Activated T-helper 1 cell treated with anti-CD3 and anti-CD28 coated beads, Interleukin-12 subunit alpha, Interleukin-12 subunit beta, Interleukin-2, Interleukin-4 antibody, amounts not matched to agents 30 ng/mL and 10 ng/mL and 1 ng/mL, durations not matched to agents 14 hours and 24 hours and 36 hours (primary cell): ENCODE data around the gene TRAPPC2L. TPM values are rescaled to one million over a fixed set of nuclear protein-coding genes. Genes with fewer than 3 reads are reported as not detected.

Source experiments
- DNase-seq: peaks from one replicate; pipeline ENCODE4 v3.0.0; 2021; ENCODE audit warnings: low spot score
- H3K27ac Mint-ChIP-seq: one replicate; pipeline ENCODE4 v1.8.0; 2021; ENCODE audit warnings: mild to moderate bottlenecking, mixed read lengths
- H3K27me3 Mint-ChIP-seq: one replicate; pipeline ENCODE4 v1.8.0; 2022; ENCODE audit warnings: mild to moderate bottlenecking, moderate library complexity, mixed read lengths; ENCODE audit not compliant: insufficient read depth
- H3K36me3 Mint-ChIP-seq: one replicate; pipeline ENCODE4 v1.8.0; 2021; ENCODE audit warnings: low read depth, mixed read lengths
- H3K4me1 Mint-ChIP-seq: one replicate; pipeline ENCODE4 v1.8.0; 2021; ENCODE audit warnings: low read depth, mixed read lengths
- H3K4me3 Mint-ChIP-seq: one replicate; pipeline ENCODE4 v1.8.0; 2021; ENCODE audit warnings: mild to moderate bottlenecking, moderate library complexity, mixed read lengths
- H3K9me3 Mint-ChIP-seq: one replicate; pipeline ENCODE4 v1.8.0; 2021; ENCODE audit warnings: mixed read lengths
- intact Hi-C: fragments of 100-400 bp; cut with micrococcal nuclease; formaldehyde crosslinking; loops from one replicate; pipeline ENCODE4 v1.15.1; 2024
- total RNA-seq: library from RNA; stranded (reverse); gene quantifications from 2 replicates; pipeline ENCODE4 v1.2.3, GENCODE V29; 2022

The TRAPPC2L gene
- total RNA-seq, 1 donor from 2014 or later = 65.4 TPM

DNA sequence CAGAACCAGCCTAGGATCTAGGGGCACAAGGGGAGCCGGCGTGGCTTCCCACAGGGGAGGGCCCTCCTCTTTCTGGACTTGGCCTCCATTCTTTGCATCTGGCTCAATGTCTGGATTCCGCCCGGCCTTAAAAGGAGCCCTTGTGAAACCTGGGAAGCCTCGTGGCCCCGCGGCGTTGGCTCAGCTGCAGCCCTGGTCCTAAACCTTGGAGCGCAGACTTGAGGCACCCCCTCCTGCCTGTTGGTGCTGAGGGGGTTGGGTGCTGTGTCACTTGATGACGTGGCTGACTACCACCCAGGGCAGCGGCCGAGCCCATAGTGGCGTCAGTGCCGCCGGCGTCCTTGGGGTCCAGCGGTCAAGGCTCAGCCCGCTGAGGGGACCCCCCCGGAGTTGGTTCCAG lies 4.4 kb downstream of the TRAPPC2L start:
- H3K27me3 Mint-ChIP-seq = no peaks in the 10 kb centered on the region
- H3K4me1 Mint-ChIP-seq = peaks cover 12% of the 10 kb centered on the region
- intact Hi-C loops = no loop called here
- no peak overlapping the region for H3K4me3 Mint-ChIP-seq
- no peak for DNase-seq
- H3K27ac Mint-ChIP-seq = no peak overlapping the region
- H3K9me3 Mint-ChIP-seq = no peaks in the 10 kb centered on the region
- H3K36me3 Mint-ChIP-seq = peaks cover 8% of the 10 kb centered on the region

DNA sequence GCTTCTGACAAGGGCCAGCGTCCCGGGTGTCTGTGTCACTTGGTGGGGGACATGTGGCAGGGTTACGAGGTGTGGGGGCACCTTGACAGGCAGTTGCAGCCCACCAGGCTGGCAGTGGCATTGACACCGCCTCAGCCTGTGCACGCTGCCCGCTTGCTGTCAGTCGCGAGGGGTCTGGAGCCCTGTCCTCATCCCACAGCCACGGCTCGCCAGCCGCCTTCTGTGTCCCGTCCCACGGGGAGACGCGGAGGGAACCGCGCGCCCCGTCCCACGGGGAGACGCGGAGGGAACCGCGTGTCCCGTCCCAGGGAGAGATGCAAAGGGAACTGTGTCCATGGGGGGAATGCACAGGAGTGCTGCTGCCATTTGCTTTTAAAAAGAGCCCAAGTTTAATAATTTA lies 6.0 kb downstream of the TRAPPC2L start:
- Mint-ChIP-seq H3K27me3 (no peaks in the 10 kb centered on the region), H3K4me3 (no peak overlapping the region), H3K36me3 (peaks cover 6% of the 10 kb centered on the region), H3K27ac (no peak overlapping the region), H3K4me1 (peaks cover 6% of the 10 kb centered on the region), H3K9me3 (no peaks in the 10 kb centered on the region)
- intact Hi-C loops = no loop called here
- no peak for DNase-seq

DNA sequence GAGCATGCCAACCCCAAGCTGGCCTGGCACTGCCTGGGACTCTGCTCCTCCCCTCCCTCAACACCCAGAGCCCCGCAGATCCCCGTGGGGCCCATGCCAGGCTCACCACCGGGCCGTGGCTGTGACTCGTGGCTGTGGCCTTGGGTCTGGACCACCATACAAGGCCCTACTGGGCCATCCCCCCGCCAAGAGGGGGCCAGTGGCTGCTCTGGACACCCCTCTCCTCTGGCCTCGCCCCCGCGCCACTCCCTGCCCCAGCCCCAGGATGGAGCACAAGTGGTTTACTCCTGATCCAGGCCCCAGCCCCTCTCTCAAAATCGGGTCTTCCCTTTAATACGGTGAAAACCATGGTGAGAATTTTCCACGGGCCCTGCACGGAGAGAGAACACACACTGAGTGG lies 6.5 kb downstream of the TRAPPC2L start:
- H3K4me3 Mint-ChIP-seq = no peak overlapping the region
- H3K27me3 Mint-ChIP-seq = peaks cover 3% of the 10 kb centered on the region
- intact Hi-C loops = no loop called here
- DNase-seq = no peak
- peaks cover 3% of the 10 kb centered on the region for H3K4me1 Mint-ChIP-seq
- peaks cover 6% of the 10 kb centered on the region for H3K36me3 Mint-ChIP-seq
- no peaks in the 10 kb centered on the region for H3K9me3 Mint-ChIP-seq
- no peak overlapping the region for H3K27ac Mint-ChIP-seq

DNA sequence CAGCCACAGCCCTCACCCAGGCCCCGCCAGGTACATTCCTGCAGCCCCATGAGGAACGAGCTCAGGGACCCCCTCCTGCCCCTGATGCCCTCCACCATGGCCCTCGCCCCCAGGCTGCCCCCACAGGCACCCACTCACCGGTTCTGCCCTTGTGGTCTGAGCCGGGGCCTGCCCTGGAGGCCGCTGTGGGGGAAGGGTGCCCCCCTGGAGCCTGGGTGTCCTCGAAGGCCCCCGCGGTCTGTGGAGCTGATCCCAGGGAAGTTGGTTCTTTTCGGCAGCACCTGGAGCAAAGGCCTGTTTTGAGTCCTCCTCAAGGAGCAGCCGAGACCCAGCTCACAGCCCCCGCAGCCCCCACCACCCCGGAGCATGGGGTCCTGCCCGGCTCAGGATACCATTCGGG lies 7.2 kb downstream of the TRAPPC2L start:
- peaks cover 6% of the 10 kb centered on the region for H3K36me3 Mint-ChIP-seq
- no peak for DNase-seq
- H3K4me3 Mint-ChIP-seq = no peak overlapping the region
- H3K27me3 Mint-ChIP-seq = peaks cover 4% of the 10 kb centered on the region
- no peak overlapping the region for H3K27ac Mint-ChIP-seq
- intact Hi-C loops = no loop called here
- H3K4me1 Mint-ChIP-seq = no peaks in the 10 kb centered on the region
- no peaks in the 10 kb centered on the region for H3K9me3 Mint-ChIP-seq

DNA sequence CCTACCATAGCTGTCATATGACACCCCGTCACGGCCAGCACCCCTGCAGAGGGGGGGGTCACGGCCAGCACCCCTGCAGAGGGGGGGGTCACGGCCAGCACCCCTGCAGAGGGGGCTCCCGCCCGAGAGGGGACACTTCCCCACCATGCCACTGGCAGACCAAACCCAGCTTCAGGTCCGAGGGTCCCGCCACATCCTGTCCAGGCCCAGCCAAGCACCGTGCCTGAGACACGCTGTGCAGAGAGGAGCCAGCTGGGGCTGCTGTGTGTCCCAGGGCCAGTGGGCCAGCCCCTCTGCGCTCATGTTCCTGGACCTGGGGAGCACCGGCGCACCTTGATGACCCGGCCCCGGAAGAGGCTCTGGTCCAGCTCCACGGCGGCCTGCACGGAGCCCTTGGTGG lies 7.6 kb downstream of the TRAPPC2L start:
- no peak overlapping the region for H3K4me3 Mint-ChIP-seq
- no peaks in the 10 kb centered on the region for H3K9me3 Mint-ChIP-seq
- H3K27ac Mint-ChIP-seq = no peak overlapping the region
- DNase-seq = no peak
- intact Hi-C loops = no loop called here
- no peaks in the 10 kb centered on the region for H3K4me1 Mint-ChIP-seq
- H3K36me3 Mint-ChIP-seq = peaks cover 6% of the 10 kb centered on the region
- H3K27me3 Mint-ChIP-seq = peaks cover 4% of the 10 kb centered on the region

DNA sequence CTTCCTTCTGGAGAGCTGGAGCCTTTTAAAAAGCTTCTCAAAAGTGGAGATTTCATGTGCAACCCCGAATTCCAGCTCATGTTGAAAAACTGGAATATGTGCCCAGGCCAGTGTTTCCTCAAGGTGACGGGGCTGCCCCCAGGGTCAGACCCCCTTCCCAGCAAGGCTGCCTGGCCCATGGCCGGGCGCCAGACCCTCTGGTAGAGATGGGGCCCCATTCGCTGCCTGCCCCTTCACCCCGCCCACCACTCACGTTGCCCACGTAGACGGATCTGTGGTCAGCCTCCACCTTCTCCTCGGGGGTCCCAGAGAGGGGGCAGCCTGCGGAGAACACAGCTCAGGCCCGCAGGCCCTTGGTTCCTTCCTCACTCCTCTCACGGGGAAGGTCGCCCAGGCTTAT lies 8.4 kb downstream of the TRAPPC2L start:
- Mint-ChIP-seq H3K9me3 (no peaks in the 10 kb centered on the region), H3K36me3 (peaks cover 6% of the 10 kb centered on the region), H3K4me3 (no peak overlapping the region), H3K4me1 (no peaks in the 10 kb centered on the region), H3K27me3 (peaks cover 7% of the 10 kb centered on the region), H3K27ac (no peak overlapping the region)
- intact Hi-C loops = no loop called here
- no peak for DNase-seq

DNA sequence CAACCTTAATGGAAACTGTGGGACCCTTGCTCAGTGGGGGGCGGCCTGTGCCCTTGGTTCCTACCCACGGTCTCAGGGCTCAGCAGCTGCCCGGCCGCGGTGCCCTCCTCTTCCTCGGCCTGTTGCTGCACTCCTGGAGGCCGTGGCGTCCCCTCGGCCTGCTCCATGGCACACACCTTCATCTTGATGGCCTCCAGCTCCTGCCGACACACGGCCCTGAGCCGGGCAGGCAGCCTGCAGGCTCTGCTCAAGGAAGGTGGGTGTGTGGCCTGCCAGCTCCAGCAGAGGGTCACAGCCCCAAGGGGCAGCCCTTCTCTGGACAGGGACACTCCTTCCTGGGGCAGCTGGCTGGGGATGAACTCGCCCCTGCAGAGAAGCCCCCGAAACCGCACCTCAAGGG lies 8.8 kb downstream of the TRAPPC2L start:
- H3K4me1 Mint-ChIP-seq = no peaks in the 10 kb centered on the region
- peaks cover 7% of the 10 kb centered on the region for H3K27me3 Mint-ChIP-seq
- intact Hi-C loops = no loop called here
- no peak for DNase-seq
- no peak overlapping the region for H3K4me3 Mint-ChIP-seq
- no peaks in the 10 kb centered on the region for H3K9me3 Mint-ChIP-seq
- H3K36me3 Mint-ChIP-seq = peaks cover 4% of the 10 kb centered on the region
- H3K27ac Mint-ChIP-seq = no peak overlapping the region

DNA sequence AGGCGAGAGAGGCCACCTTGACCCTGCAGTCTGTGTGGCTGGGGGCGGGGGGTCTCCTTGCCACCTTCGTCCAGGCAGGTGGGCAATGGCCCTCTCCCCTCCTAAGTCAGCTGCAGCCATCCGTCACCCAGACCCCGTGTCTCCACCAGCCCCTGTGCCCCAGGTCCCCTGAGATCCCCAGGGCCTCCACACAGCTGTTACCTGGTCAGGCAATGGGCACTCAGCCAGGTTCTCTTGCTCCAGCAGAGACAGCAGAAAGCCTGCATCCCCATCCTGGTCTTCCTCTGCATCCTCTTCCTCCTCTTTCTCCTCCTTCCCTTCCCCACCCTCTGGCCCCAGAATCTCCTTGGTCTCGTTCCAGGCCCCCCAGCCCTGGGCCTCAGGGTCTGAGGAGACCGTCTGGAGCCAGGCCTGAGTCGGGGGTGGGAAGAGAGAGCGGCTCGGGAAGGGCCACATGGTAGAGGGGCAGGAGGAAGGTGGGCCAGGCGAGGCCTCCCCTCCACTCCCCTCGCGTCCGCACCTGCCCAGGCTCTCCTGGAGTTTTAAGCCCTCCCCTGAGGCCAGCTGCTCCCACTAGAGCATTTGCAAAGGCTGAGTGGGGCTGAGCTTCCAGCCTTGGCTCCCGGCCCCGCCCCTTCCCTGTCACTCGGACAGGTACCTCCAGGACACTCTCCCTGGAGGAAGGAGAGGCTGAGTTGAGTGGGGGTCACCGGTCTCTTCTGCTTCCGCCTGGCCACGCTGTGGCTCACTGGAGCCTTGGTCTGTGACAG lies 9.4 kb downstream of the TRAPPC2L start, which contains the start of gene PABPN1L:
TSS of gene PABPN1L (minus strand) at position 510 of the 770 bp plus-strand sequence. CDS start at position 456, 54 bp downstream.
- no peaks in the 10 kb centered on the region for H3K9me3 Mint-ChIP-seq
- no peak within 1 kb of the TSS for H3K27ac Mint-ChIP-seq
- no peak within 1 kb of the TSS for H3K4me3 Mint-ChIP-seq
- intact Hi-C loops = no loop called here
- H3K27me3 Mint-ChIP-seq = peaks cover 7% of the 10 kb centered on the region
- H3K36me3 Mint-ChIP-seq = no peaks in the 10 kb centered on the region
- DNase-seq = no peak
- H3K4me1 Mint-ChIP-seq = no peaks in the 10 kb centered on the region

DNA sequence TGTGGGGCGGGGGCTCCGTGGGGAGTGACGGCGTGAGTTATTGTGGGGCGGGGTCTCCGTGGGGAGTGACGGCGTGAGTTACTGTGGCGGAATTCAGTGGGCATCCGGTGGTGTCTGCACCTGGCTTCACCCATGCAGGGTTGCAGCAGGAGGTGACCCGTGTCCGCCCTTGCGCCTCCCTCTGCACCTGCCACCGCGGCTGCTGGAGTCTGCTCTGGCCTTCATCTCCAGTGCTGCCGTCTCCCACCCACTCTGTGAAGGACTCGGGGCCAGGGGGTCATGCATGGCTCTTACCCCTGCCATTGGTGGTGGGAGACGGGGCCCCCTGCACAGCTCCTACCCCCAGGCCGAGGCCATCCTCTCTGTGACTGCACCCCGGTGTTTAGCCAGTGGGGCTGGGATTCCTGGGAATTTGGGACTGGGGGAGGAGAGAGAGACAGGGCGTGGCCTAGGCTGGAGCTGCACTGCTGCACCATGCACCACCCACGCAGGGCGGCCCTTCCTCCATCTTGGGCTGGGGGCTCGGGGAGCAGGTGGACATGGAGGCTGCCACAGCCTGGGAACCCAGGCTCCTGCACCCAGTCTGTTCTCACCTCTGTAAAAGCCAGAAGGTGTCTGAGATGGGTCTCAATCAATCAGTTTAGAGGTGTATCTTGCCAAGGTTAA lies 10.8 kb downstream of the TRAPPC2L start:
- Mint-ChIP-seq H3K9me3 (no peaks in the 10 kb centered on the region), H3K27ac (no peak overlapping the region), H3K27me3 (peaks cover 7% of the 10 kb centered on the region), H3K36me3 (no peaks in the 10 kb centered on the region), H3K4me3 (no peak overlapping the region), H3K4me1 (no peaks in the 10 kb centered on the region)
- DNase-seq = no peak
- intact Hi-C loops = no loop called here

DNA sequence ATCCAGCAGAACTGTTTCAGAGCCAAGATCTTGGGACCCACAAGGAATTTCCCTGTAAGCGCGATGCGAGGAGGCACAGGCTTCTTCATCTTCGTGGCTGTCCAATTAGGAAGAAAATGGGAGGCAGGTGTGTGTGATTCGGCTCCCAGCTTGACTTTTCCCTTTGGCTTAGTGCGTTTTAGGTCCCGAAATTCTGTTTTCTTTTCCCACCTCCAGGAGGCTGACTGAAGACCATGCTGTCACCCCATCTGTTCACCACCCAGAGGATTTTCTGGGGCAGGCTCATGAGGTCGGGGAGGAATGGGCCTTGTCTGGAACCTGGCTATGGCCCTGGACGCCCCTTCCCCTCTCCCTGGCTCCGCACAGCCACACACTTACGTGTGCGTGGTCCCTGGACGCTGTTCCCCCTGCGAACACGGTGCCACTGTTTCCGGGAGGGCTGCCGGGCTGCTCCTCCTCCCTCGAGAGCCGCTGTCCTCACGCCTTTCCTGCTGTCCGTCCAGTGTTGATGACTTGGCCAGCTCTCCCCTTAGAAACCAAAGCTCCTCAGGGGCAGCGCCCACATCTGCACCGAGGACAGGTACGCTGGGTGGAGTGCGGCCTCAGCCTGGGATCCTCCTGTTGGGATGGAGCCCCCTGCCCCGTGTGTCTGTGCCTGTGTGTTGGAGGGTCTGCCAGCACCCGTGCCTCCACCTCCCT lies 12.2 kb downstream of the TRAPPC2L start:
- no peaks in the 10 kb centered on the region for H3K4me1 Mint-ChIP-seq
- intact Hi-C loops = no loop called here
- no peak overlapping the region for H3K4me3 Mint-ChIP-seq
- H3K27me3 Mint-ChIP-seq = peaks cover 7% of the 10 kb centered on the region
- no peak overlapping the region for H3K27ac Mint-ChIP-seq
- DNase-seq = no peak
- H3K36me3 Mint-ChIP-seq = no peaks in the 10 kb centered on the region
- H3K9me3 Mint-ChIP-seq = no peaks in the 10 kb centered on the region

DNA sequence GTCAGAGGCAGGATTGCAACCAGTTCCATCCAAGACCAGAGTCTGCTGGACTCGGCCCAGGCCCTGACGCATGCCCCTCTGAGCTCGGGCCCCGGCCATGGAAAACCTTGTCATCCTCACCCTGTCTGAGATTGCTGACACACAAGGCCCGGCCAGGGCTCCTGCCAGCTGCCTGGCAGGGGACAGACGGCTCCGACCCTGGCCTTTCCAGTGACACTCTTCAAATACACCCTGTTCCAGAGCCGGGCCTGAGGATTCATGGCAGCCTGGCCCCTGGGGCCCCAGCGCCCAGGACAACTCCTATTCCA lies 12.7 kb downstream of the TRAPPC2L start:
- Mint-ChIP-seq H3K9me3 (no peaks in the 10 kb centered on the region), H3K4me1 (no peaks in the 10 kb centered on the region), H3K27me3 (peaks cover 7% of the 10 kb centered on the region), H3K4me3 (no peak overlapping the region), H3K36me3 (no peaks in the 10 kb centered on the region), H3K27ac (no peak overlapping the region)
- intact Hi-C loops = no loop called here
- no peak for DNase-seq

DNA sequence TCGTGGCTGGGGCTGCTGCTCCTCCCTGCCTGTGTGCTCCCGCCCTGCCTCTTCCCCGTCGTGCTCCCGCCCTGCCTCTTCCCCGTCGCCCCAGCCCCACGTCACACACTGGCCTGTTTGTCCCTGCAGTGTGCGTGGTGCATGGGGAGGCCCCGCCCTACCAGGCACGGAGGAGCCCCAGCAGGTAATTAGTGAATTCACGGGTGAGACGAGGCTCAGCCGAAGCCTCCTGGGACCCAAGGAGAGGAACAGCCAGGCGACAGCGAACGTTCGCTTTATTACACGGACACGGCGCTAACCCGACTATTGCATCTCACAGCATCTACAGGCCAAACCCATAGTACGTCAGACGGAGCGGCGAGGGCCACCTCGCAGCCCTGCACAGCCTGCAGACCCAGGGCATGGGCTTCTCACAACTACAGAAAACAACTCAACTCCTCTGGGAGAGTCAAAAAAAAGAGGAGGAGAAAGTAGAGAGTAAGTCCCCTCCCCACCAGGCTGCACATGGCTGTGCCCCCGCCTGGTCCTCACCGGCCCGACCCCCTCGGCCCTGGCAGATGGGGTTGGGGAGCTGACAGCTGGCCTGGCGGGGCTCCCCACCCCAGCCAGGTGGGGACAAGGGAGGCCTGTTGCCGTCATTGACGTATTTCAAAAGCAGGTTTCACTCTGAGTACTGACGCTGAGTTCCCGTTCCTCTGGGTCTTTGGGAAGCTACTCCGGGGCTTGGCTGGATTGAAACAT lies 13.9 kb downstream of the TRAPPC2L start:
- H3K9me3 Mint-ChIP-seq = no peaks in the 10 kb centered on the region
- no peak overlapping the region for H3K4me3 Mint-ChIP-seq
- no peak for DNase-seq
- H3K4me1 Mint-ChIP-seq = no peaks in the 10 kb centered on the region
- intact Hi-C loops = no loop called here
- H3K36me3 Mint-ChIP-seq = no peaks in the 10 kb centered on the region
- H3K27ac Mint-ChIP-seq = no peak overlapping the region
- H3K27me3 Mint-ChIP-seq = peaks cover 7% of the 10 kb centered on the region

DNA sequence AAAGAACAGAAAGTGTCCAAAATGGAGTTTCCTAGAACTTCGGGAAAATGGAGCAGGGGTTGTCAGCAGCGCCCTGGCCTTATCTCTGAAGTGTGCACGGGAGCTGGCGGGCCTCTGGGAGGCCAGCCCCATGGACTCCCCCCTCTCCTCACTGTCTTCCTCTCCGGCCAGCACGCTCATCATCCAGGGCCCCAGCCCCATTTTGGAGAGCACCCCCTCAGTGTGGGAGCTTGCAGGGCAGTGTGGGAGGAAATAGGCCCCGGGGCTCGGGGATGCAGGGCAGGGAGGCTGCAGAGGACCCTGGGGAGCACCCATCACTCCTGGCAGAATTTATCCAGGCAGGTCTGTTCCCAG lies 14.4 kb downstream of the TRAPPC2L start:
- Mint-ChIP-seq H3K9me3 (no peaks in the 10 kb centered on the region), H3K4me1 (no peaks in the 10 kb centered on the region), H3K4me3 (no peak overlapping the region), H3K36me3 (no peaks in the 10 kb centered on the region), H3K27me3 (peaks cover 7% of the 10 kb centered on the region), H3K27ac (no peak overlapping the region)
- intact Hi-C loops = no loop called here
- DNase-seq = no peak
